ENCODE measurements around the gene CARD10.

CARD10 gene

DNA sequence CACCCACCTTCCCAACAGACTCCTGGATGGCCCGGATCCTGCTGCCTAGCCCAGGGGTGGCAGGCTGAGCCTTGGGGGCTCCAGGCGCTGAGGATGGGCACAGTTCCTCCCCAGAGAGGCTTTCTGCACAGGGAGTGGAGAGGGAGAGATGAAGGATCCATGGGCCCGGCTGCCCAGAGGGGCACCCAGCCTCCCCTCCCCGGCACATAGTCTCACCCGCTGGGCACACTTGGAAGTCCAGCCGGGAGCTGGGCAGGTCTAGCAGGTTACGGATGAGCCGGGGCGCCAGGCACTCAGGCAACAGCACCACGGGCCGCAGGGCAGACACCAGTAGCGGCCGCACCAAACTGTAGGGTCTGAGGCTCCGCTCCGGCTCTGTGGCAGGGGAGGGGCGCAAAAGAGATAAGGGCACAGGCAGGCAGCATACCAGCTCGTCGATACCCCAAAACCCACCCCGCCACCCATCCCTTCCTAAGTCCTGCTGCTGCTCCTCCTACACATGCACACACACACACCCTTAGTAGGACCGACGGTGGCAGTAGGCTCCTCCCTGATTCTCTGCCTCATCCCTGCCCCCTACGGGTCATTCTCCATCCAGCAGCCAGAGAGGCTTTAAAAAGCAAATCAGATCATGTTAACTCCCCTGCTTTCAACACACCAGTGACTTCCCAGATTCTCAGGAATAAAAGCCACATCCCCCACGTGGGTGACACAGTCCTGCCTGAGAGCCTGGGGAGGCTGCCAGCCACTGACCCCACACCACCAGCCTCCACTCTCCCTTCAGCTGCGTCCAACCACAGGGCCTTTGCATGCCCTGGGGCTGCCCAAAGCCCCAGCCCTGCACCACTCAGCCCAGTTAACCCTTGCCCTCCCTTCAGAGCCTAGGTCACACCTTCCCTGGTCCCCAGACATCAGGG, 26.5 kb downstream of the CARD10 start:
- CTCF ChIA-PET, result no interaction called here
- TF ChIP-seq, protein P1, sequence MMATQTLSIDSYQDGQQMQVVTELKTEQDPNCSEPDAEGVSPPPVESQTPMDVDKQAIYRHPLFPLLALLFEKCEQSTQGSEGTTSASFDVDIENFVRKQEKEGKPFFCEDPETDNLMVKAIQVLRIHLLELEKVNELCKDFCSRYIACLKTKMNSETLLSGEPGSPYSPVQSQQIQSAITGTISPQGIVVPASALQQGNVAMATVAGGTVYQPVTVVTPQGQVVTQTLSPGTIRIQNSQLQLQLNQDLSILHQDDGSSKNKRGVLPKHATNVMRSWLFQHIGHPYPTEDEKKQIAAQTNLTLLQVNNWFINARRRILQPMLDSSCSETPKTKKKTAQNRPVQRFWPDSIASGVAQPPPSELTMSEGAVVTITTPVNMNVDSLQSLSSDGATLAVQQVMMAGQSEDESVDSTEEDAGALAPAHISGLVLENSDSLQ (IDR thresholded peaks at IDR 0.05), result no peak
- no peak for TF ChIP-seq SP1 (IDR thresholded peaks at IDR 0.05)
- TF ChIP-seq FOXM1 (IDR thresholded peaks at IDR 0.05; ENCODE audit: borderline replicate concordance), result no peak
- TF ChIP-seq ELF4 (IDR thresholded peaks at IDR 0.05), result no peak
- TF ChIP-seq SUZ12 (IDR thresholded peaks at IDR 0.05), result no peak
- TF ChIP-seq FOXA1 (IDR thresholded peaks at IDR 0.05), result no peak
- no peak for TF ChIP-seq CTBP1 (IDR thresholded peaks at IDR 0.05; ENCODE audit: borderline replicate concordance)
- no peak for TF ChIP-seq TARDBP (IDR thresholded peaks at IDR 0.05)
- no peak for TF ChIP-seq FOXK2 (IDR thresholded peaks at IDR 0.05)
- no peak for TF ChIP-seq LEF1 (IDR thresholded peaks at IDR 0.05; ENCODE audit: borderline replicate concordance)

DNA sequence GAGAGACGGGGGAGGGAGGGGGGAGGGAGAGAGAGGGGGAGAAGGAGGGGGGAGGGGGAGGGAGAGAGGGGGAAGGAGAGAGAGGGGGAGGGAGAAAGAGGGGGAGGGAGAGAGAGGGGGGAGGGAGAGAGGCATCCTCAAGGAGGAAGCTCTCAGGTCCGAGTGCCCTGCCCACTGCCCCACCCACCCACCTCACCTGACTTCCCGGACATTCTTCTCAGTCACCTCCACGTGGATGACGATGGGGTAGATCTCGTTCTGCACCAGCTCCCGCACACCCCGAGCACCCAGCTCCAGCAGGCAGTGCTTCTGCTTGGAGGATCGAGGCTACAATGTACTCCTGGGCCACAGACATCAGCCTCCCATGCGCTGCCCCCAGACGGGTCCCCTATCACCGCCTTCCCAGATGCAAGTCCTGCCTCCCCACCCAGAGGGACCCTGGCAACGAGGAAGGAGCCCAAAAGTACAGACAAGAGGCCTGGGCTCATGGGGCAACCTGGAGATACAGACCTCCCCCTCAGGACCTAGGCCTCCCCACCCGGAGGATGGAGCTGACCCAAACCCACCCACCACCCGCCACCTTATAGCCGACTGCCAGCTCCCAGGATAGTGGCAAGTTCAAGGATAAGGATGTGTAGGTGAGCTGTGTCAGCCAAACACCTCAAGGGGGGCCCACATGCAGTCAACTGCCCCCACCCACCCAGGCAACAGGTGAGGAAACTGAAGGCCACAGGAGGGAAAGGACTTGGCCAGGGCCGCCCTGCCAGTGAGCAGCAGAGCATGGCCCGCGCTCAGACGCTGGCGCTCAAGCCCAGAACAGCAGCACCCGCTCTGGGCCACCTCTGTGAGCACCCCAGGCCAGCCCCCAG, 27.4 kb downstream of the CARD10 start:
- CTCF ChIA-PET, result no interaction called here
- TF ChIP-seq FOXM1 (IDR thresholded peaks at IDR 0.05; ENCODE audit: borderline replicate concordance), result no peak
- no peak for TF ChIP-seq LEF1 (IDR thresholded peaks at IDR 0.05; ENCODE audit: borderline replicate concordance)
- no peak for TF ChIP-seq HDGF (IDR thresholded peaks at IDR 0.05; ENCODE audit: borderline replicate concordance)
- no peak for TF ChIP-seq FOXK2 (IDR thresholded peaks at IDR 0.05)
- TF ChIP-seq SP1 (IDR thresholded peaks at IDR 0.05), result no peak
- TF ChIP-seq SUZ12 (IDR thresholded peaks at IDR 0.05), result no peak
- no peak for TF ChIP-seq TARDBP (IDR thresholded peaks at IDR 0.05)
- TF ChIP-seq ELF4 (IDR thresholded peaks at IDR 0.05), result no peak
- TF ChIP-seq, protein P1 (IDR thresholded peaks at IDR 0.05), result no peak
- no peak for TF ChIP-seq NFRKB (IDR thresholded peaks at IDR 0.05)
- no peak for TF ChIP-seq L3MBTL2 (conservative IDR thresholded peaks at IDR 0.05)
- no peak for TF ChIP-seq CTBP1 (IDR thresholded peaks at IDR 0.05; ENCODE audit: borderline replicate concordance)
- TF ChIP-seq ARNT (IDR thresholded peaks at IDR 0.05), result no peak
- TF ChIP-seq BHLHE40 (IDR thresholded peaks at IDR 0.05; ENCODE audit: borderline replicate concordance), result no peak
- TF ChIP-seq FOXA1 (IDR thresholded peaks at IDR 0.05), result no peak
- DNase-seq (ENCODE audit: extremely low spot score), result no peak
- POLR2A ChIA-PET, result no interaction called here

More for the DNA sequence above, 26.5 kb downstream of the CARD10 start:
- POLR2A ChIA-PET, result no interaction called here
- peak; percentile 71 for DNase-seq (ENCODE audit: extremely low spot score)

DNA sequence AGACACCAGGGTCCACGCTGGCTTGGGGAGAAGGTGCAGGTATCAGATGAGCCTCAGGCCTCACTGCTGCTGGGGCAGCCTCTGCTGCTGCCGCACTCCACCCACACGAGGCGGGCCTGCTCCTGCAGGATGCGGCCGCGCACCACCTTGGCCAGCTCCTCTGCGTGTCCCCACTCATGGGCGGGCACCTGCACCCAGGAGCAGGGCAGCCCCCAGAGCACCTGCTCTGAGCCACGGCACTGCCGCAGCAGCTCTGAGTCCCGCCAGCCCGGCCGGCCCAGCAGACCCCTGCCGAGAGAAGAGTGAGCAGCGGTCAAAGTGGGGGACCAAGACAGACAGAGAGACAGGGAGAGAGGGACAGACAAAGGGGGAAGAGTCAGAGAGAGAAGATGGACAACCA, 28.1 kb downstream of the CARD10 start:
- CTCF ChIA-PET, result no interaction called here
- no peak for DNase-seq (ENCODE audit: extremely low spot score)
- POLR2A ChIA-PET, result no interaction called here
- no peak for TF ChIP-seq HDGF (IDR thresholded peaks at IDR 0.05; ENCODE audit: borderline replicate concordance)
- no peak for TF ChIP-seq ARNT (IDR thresholded peaks at IDR 0.05)
- TF ChIP-seq, protein P1 (IDR thresholded peaks at IDR 0.05), result no peak
- TF ChIP-seq ELF4 (IDR thresholded peaks at IDR 0.05), result no peak
- TF ChIP-seq SUZ12 (IDR thresholded peaks at IDR 0.05), result no peak
- TF ChIP-seq TARDBP (IDR thresholded peaks at IDR 0.05), result no peak
- TF ChIP-seq ZNF384 (IDR thresholded peaks at IDR 0.05), result no peak
- no peak for TF ChIP-seq BHLHE40 (IDR thresholded peaks at IDR 0.05; ENCODE audit: borderline replicate concordance)
- TF ChIP-seq L3MBTL2 (conservative IDR thresholded peaks at IDR 0.05), result no peak
- no peak for TF ChIP-seq FOXK2 (IDR thresholded peaks at IDR 0.05)
- TF ChIP-seq FOXM1 (IDR thresholded peaks at IDR 0.05; ENCODE audit: borderline replicate concordance), result no peak
- TF ChIP-seq CTBP1 (IDR thresholded peaks at IDR 0.05; ENCODE audit: borderline replicate concordance), result no peak
- TF ChIP-seq LEF1 (IDR thresholded peaks at IDR 0.05; ENCODE audit: borderline replicate concordance), result no peak
- no peak for TF ChIP-seq FOXA1 (IDR thresholded peaks at IDR 0.05)
- TF ChIP-seq SP1 (IDR thresholded peaks at IDR 0.05), result no peak
- no peak for TF ChIP-seq NFRKB (IDR thresholded peaks at IDR 0.05)

DNA sequence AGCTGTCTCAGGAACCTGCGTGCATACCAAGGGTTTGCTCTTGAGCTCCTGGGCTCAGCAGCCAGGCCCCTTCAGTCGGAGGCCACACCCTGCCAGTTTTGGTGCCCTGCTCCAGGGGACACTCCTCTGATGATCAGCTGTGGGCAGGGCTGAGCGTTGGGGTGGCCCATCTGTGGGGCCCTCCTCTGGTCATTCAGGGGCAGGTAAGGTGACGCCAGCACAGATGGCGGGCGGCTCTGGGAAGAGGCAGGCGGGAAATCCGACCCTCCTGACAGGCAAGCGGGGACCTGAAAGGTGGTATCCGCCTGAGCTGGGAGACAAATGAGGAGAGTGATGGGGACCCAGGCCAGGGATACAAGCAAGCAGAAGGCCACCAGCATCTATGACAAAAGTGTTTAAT, 29.2 kb downstream of the CARD10 start:
- POLR2A ChIA-PET, result no interaction called here
- DNase-seq (ENCODE audit: extremely low spot score), result no peak
- no peak for TF ChIP-seq FOXK2 (IDR thresholded peaks at IDR 0.05)
- TF ChIP-seq BHLHE40 (IDR thresholded peaks at IDR 0.05; ENCODE audit: borderline replicate concordance), result no peak
- CTCF ChIA-PET, result interaction anchor here (0.6 kb wide), 1 partner anchor 409 kb away, joined by 3 read pairs; no protein-coding TSS in a partner anchor

DNA sequence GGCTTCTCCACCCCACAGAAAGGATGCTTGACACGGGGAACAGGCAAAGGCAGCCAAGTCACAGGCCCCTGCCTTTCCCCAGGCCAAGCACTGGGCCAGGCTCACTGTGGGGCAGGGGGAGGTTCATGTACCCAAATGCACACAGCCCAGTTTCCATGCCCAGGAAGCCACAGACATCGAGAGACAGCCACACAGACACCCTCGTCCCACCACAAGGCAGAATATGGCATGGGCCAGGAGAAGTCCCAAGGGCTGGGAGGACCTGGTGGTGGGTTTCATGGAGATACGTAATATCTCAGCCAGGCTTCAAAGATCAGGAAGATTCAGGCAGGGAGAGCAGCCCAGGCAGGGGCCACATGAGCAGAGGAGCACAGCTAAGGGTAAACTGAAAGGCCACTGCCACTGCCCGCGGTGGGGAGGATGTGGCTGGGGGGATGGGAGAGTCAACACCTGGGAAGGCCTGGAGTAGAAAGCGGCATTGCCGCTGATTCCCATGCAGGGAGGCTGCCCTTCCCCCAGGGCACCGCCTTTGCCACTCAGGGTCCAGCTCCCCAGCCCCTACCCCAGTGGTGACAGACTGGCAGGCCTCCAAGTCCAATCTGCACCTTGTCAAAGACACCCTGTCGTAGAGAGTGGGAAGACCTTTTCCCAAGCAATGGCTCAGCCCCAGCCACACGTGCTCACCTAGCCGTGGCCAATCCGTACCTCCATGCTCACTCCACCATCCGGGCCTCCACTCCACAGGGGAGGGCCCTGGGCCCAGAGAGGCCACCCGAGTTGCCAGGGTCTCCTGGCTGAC, 30.7 kb downstream of the CARD10 start:
- POLR2A ChIA-PET, result no interaction called here
- DNase-seq (ENCODE audit: extremely low spot score), result no peak
- TF ChIP-seq CTBP1 (IDR thresholded peaks at IDR 0.05; ENCODE audit: borderline replicate concordance) (no peak), TARDBP (IDR thresholded peaks at IDR 0.05) (no peak), ARNT (IDR thresholded peaks at IDR 0.05) (no peak), L3MBTL2 (conservative IDR thresholded peaks at IDR 0.05) (no peak), HDGF (IDR thresholded peaks at IDR 0.05; ENCODE audit: borderline replicate concordance) (no peak), BHLHE40 (IDR thresholded peaks at IDR 0.05; ENCODE audit: borderline replicate concordance) (no peak), SUZ12 (IDR thresholded peaks at IDR 0.05) (no peak), LEF1 (IDR thresholded peaks at IDR 0.05; ENCODE audit: borderline replicate concordance) (no peak)
- TF ChIP-seq, protein P1 (IDR thresholded peaks at IDR 0.05), result no peak
- CTCF ChIA-PET, result no interaction called here
